HG03439 (cell line): ENCODE measurements around the gene DONSON.
A peak's percentile ranks its signal among the peaks of the same experiment; 100 is the strongest.

ENCODE experiments used
- ATAC-seq: cut with Tn5 transposase; IDR thresholded peaks from one replicate; pipeline ENCODE4 v1.9.1; 2021; ENCODE audit warnings: mild to moderate bottlenecking, moderate library complexity; ENCODE audit not compliant: unreplicated experiment

The DONSON gene

GRCh38 chr21:33542640-33543504 is 45.6 kb downstream of the DONSON start, which contains the start of gene SON:
SON (plus strand) TSS chr21:33543038; CDS start chr21:33543093, 55 bp downstream.
- ATAC-seq, result peak; percentile 88

GRCh38 chr21:33541756-33542639 is 46.5 kb downstream of the DONSON start, which contains the start of gene GART:
GART (minus strand) TSS chr21:33542117; CDS start chr21:33539315, 2,802 bp downstream.
- peak; percentile 51 for ATAC-seq

- no peak for ATAC-seq
Observed at GRCh38 chr21:33541105-33541711, 47.3 kb downstream of the DONSON start.

GRCh38 chr21:33540711-33541104 is 47.8 kb downstream of the DONSON start:
- no peak for ATAC-seq

- ATAC-seq, result no peak
Observed at GRCh38 chr21:33539616-33540015, 48.9 kb downstream of the DONSON start.

- no peak for ATAC-seq
Observed at GRCh38 chr21:33537212-33537611, 51.3 kb downstream of the DONSON start.

GRCh38 chr21:33531007-33531406 is 57.5 kb downstream of the DONSON start:
- no peak for ATAC-seq
